HG02763 (cell line): ENCODE data around the gene TNFAIP2.

Source experiments
- ATAC-seq: cut with Tn5 transposase; IDR thresholded peaks from one replicate; pipeline ENCODE4 v1.9.1; 2021; ENCODE audit warnings: mild to moderate bottlenecking, moderate library complexity; ENCODE audit not compliant: unreplicated experiment

The TNFAIP2 gene

GRCh38 chr14:103121121-103121845 lies 2.0 kb upstream of the TNFAIP2 start:
- no peak for ATAC-seq

GRCh38 chr14:103121846-103122584 lies 1.2 kb upstream of the TNFAIP2 start:
- ATAC-seq, result no peak

GRCh38 chr14:103122585-103122946 lies 695 bp upstream of the TNFAIP2 start:
- no peak for ATAC-seq

- no peak for ATAC-seq
Measured at GRCh38 chr14:103123634-103124500, 606 bp downstream of the TNFAIP2 start.

GRCh38 chr14:103124501-103125001 lies 1.3 kb downstream of the TNFAIP2 start:
- ATAC-seq, result no peak

- ATAC-seq, result no peak
Measured at GRCh38 chr14:103125098-103126070, 2.1 kb downstream of the TNFAIP2 start.

- no peak for ATAC-seq
Measured at GRCh38 chr14:103126088-103126872, 3.0 kb downstream of the TNFAIP2 start.

GRCh38 chr14:103126873-103127304 lies 3.6 kb downstream of the TNFAIP2 start:
- ATAC-seq, result no peak

GRCh38 chr14:103127356-103127755 lies 4.1 kb downstream of the TNFAIP2 start:
- ATAC-seq, result no peak

GRCh38 chr14:103127861-103128598 lies 4.8 kb downstream of the TNFAIP2 start:
- ATAC-seq, result no peak

- ATAC-seq, result no peak
Measured at GRCh38 chr14:103128631-103129300, 5.5 kb downstream of the TNFAIP2 start.

GRCh38 chr14:103129301-103130016 lies 6.2 kb downstream of the TNFAIP2 start:
- no peak for ATAC-seq

GRCh38 chr14:103130017-103130764 lies 6.9 kb downstream of the TNFAIP2 start:
- no peak for ATAC-seq

GRCh38 chr14:103130965-103131364 lies 7.7 kb downstream of the TNFAIP2 start:
- ATAC-seq, result no peak

- ATAC-seq, result no peak
Measured at GRCh38 chr14:103131580-103131979, 8.3 kb downstream of the TNFAIP2 start.

- ATAC-seq, result no peak
Measured at GRCh38 chr14:103132381-103133209, 9.3 kb downstream of the TNFAIP2 start.
